DOHH2 (cell line): ENCODE measurements around the gene PARS2.

ENCODE experiments used
- H3F3A ChIP-seq: fragments of 200-600 bp; sonication (generic), shearing (Covaris generic); 2 replicates; pipeline ENCODE4 v1.6.0; 2016; ENCODE audit warnings: antibody characterized with exemption, mild to moderate bottlenecking; ENCODE audit not compliant: control insufficient read depth, insufficient read depth
- H3K27ac ChIP-seq: fragments of 200-600 bp; sonication (generic); 2 replicates; pipeline ENCODE4 v1.5.1; 2014; ENCODE audit warnings: low read depth, mild to moderate bottlenecking, low read length, moderate library complexity
- H3K27me3 ChIP-seq: fragments of 200-600 bp; sonication (generic); 2 replicates; pipeline ENCODE4 v1.6.1; 2014; ENCODE audit warnings: mild to moderate bottlenecking, low read length, mixed read lengths; ENCODE audit not compliant: control insufficient read depth
- H3K36me3 ChIP-seq: fragments of 200-600 bp; sonication (generic); 2 replicates; pipeline ENCODE4 v1.6.1; 2014; ENCODE audit warnings: mild to moderate bottlenecking, low read length, moderate library complexity, mixed read lengths; ENCODE audit not compliant: control insufficient read depth
- H3K4me1 ChIP-seq: fragments of 200-600 bp; sonication (generic); 2 replicates; pipeline ENCODE4 v1.6.1; 2014; ENCODE audit warnings: mild to moderate bottlenecking, low read length, mixed read lengths; ENCODE audit not compliant: control insufficient read depth
- H3K4me2 ChIP-seq: fragments of 200-600 bp; sonication (generic); 2 replicates; pipeline ENCODE4 v1.6.0; 2014; ENCODE audit warnings: mild to moderate bottlenecking, low read length, moderate library complexity
- H3K4me3 ChIP-seq: fragments of 200-600 bp; sonication (generic); 2 replicates; pipeline ENCODE4 v1.5.1; 2014; ENCODE audit warnings: mild to moderate bottlenecking, low read length, mixed read lengths
- H3K79me2 ChIP-seq: fragments of 200-600 bp; sonication (generic); 2 replicates; pipeline ENCODE4 v1.6.1; 2014; ENCODE audit warnings: mild to moderate bottlenecking, low read length, mixed read lengths; ENCODE audit not compliant: control insufficient read depth
- H3K9me2 ChIP-seq: fragments of 200-600 bp; sonication (generic); replicated peaks from 2 replicates; pipeline ENCODE4 v1.6.1; 2014; ENCODE audit warnings: mild to moderate bottlenecking, low read length, mixed read lengths; ENCODE audit not compliant: control insufficient read depth
- H3K9me3 ChIP-seq: fragments of 200-600 bp; sonication (generic); 2 replicates; pipeline ENCODE4 v1.6.1; 2014; ENCODE audit warnings: antibody characterized with exemption, low read length, mixed read lengths; ENCODE audit not compliant: control insufficient read depth, insufficient read depth
- H4K20me1 ChIP-seq: fragments of 200-600 bp; sonication (generic); 2 replicates; pipeline ENCODE4 v1.6.0; 2014; ENCODE audit warnings: low read depth, mild to moderate bottlenecking, antibody characterized with exemption, low read length, moderate library complexity; ENCODE audit not compliant: control insufficient read depth, insufficient read depth
- EZH2phosphoT487 ChIP-seq: fragments of 200-600 bp; sonication (generic); IDR thresholded peaks from 2 replicates; pipeline ENCODE4 v1.6.1; 2017; ENCODE audit warnings: borderline replicate concordance, mild to moderate bottlenecking, antibody characterized with exemption, low read length, moderate library complexity, mixed read lengths
- TF ChIP-seq, protein P1 (sequence below): fragments of 200-600 bp; sonication (generic); IDR thresholded peaks from one replicate; pipeline ENCODE4 v1.5.1; 2014; ENCODE audit warnings: antibody characterized with exemption, mild to moderate bottlenecking, low read depth, low read length; ENCODE audit not compliant: poor library complexity, severe bottlenecking

The PARS2 gene

DNA sequence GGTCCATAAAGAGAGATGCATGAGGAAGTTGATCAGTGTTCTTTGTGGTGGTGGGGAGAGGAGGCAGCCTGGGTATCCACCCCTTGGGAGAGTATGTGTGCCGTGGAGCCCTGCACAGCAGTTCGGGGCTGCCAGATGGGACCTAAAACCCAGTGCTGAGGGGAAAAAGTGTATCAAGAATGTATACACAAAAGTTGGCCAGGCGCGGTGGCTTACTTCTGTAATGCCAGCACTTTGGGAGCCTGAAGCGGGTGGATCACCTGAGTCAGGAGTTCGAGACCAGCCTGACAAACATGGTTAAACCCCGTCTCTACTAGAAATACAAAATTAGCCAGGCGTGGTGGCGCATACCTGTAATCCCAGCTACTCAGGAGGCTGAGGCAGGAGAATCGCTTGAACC lies 52.8 kb downstream of the PARS2 start:
- no peak for TF ChIP-seq EZH2phosphoT487
- TF ChIP-seq, protein P1, sequence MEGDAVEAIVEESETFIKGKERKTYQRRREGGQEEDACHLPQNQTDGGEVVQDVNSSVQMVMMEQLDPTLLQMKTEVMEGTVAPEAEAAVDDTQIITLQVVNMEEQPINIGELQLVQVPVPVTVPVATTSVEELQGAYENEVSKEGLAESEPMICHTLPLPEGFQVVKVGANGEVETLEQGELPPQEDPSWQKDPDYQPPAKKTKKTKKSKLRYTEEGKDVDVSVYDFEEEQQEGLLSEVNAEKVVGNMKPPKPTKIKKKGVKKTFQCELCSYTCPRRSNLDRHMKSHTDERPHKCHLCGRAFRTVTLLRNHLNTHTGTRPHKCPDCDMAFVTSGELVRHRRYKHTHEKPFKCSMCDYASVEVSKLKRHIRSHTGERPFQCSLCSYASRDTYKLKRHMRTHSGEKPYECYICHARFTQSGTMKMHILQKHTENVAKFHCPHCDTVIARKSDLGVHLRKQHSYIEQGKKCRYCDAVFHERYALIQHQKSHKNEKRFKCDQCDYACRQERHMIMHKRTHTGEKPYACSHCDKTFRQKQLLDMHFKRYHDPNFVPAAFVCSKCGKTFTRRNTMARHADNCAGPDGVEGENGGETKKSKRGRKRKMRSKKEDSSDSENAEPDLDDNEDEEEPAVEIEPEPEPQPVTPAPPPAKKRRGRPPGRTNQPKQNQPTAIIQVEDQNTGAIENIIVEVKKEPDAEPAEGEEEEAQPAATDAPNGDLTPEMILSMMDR: no peak
- Histone ChIP-seq H4K20me1 (no peaks in the 10 kb centered on the region), H3K4me3 (no peak overlapping the region), H3K36me3 (no peaks in the 10 kb centered on the region; the same call in 1 of the 2 replicates), H3K27ac (no peak overlapping the region), H3F3A (no peaks in the 10 kb centered on the region), H3K27me3 (peaks cover 9% of the 10 kb centered on the region; the same call in 1 of the 2 replicates), H3K4me2 (no peak overlapping the region), H3K9me2 (no peaks in the 10 kb centered on the region), H3K79me2 (peaks cover 9% of the 10 kb centered on the region), H3K9me3 (no peaks in the 10 kb centered on the region), H3K4me1 (peaks cover 8% of the 10 kb centered on the region)

DNA sequence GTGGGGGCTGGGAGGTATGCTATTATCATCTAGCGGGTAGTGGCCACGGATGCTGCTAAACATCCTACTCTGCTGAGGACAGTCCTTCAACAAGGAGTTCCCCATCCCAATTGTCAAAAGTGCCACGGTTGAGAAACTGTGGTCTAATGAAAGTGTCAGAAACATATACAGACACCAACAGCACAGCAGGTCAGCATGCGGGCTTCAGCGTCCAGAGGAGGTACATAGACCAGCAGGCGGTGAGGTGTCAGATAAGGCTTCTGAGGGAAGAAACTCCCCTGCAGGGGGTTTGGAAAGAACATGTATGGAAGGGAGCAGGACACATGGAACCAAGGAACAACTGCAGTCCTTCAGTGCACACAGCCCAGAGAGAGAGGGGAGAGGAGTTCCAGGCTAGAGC lies 53.5 kb downstream of the PARS2 start:
- Histone ChIP-seq H3K9me2 (no peaks in the 10 kb centered on the region), H3K36me3 (no peaks in the 10 kb centered on the region), H3F3A (no peaks in the 10 kb centered on the region), H3K9me3 (no peaks in the 10 kb centered on the region), H4K20me1 (no peaks in the 10 kb centered on the region), H3K4me3 (no peak overlapping the region), H3K4me1 (peaks cover 6% of the 10 kb centered on the region), H3K27ac (no peak overlapping the region), H3K27me3 (peaks cover 11% of the 10 kb centered on the region; the same call in 1 of the 2 replicates), H3K4me2 (no peak overlapping the region), H3K79me2 (peaks cover 2% of the 10 kb centered on the region)
- TF ChIP-seq EZH2phosphoT487: no peak
- TF ChIP-seq, protein P1: no peak

DNA sequence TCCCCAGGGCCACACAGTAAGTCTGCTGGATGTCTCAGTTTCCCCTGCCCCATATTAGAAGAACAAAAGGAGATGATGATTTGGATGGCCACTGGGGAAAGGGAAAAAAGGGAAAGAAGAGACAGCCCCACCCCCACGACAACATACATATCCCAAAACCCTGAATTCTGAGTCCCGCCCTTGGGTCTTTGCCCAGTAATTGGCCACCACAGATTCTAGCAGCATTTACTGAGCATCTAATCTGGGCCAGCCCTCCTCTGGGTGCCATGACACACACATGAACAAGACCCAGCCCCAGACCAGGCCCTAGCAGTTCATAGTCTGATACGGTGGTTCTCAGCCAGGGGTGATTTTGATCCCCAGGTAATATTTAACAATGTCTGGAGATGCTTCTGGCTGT lies 53.9 kb downstream of the PARS2 start:
- H3K9me2 ChIP-seq: no peaks in the 10 kb centered on the region
- H3K4me1 ChIP-seq: peaks cover 4% of the 10 kb centered on the region
- H3K4me3 ChIP-seq: no peak overlapping the region
- no peak overlapping the region for H3K27ac ChIP-seq
- no peaks in the 10 kb centered on the region for H4K20me1 ChIP-seq
- H3K4me2 ChIP-seq: no peak overlapping the region
- no peaks in the 10 kb centered on the region for H3K36me3 ChIP-seq
- H3F3A ChIP-seq: no peaks in the 10 kb centered on the region
- TF ChIP-seq, protein P1: no peak
- no peak for TF ChIP-seq EZH2phosphoT487
- H3K9me3 ChIP-seq: no peaks in the 10 kb centered on the region
- H3K27me3 ChIP-seq: peaks cover 11% of the 10 kb centered on the region; the same call in 1 of the 2 replicates
- no peaks in the 10 kb centered on the region for H3K79me2 ChIP-seq
